K562 (cell line): ENCODE data around the gene TDRKH.

Source experiments
- ATF1 ChIP-seq, 2 experiments: fragments of 450-650 bp in 1 of 2; IDR thresholded peaks; 2 replicates each; pipeline ENCODE4 v1.6.1; 2016; ENCODE audit warnings: missing compliant biosample characterization in 1 of 2, missing genetic modification characterization in 1 of 2
- EZH2 ChIP-seq: IDR thresholded peaks from 2 replicates; pipeline ENCODE4 v1.6.1; 2012; ENCODE audit warnings: low read depth, mild to moderate bottlenecking, inconsistent platforms, low read length, borderline replicate concordance
- GABPA ChIP-seq: fragments of 200-800 bp; sonication (Bioruptor generic); conservative IDR thresholded peaks from 2 replicates; pipeline ENCODE4 v1.6.1; 2016; ENCODE audit warnings: low read depth, missing genetic modification characterization, missing compliant biosample characterization
- HDGF ChIP-seq: fragments of 450-650 bp; IDR thresholded peaks from 2 replicates; pipeline ENCODE4 v1.6.1; 2016
- KDM5B ChIP-seq: fragments of 200-600 bp; sonication (generic); IDR thresholded peaks from 2 replicates; pipeline ENCODE4 v1.6.1; 2012; ENCODE audit warnings: low read depth, mild to moderate bottlenecking, moderate library complexity, low read length, control low read depth, inconsistent platforms; ENCODE audit not compliant: insufficient replicate concordance
- MEF2D ChIP-seq: conservative IDR thresholded peaks from 2 replicates; pipeline ENCODE4 v1.6.1; 2016; ENCODE audit warnings: low read depth, missing genetic modification characterization, missing compliant biosample characterization
- MYC ChIP-seq, 2 experiments: fragments of 250-450 bp in 1 of 2; sonication (Bioruptor Pico) in 1 of 2; IDR thresholded peaks; 2 replicates each; pipeline versions ENCODE4 v1.5.1 to v1.6.1; 2012 to 2021; ENCODE audit warnings: low read depth in 2 of 2, borderline replicate concordance in 1 of 2, improper control_type of control experiment in 1 of 2, low read length in 1 of 2, mild to moderate bottlenecking in 1 of 2, moderate library complexity in 1 of 2
- POLR2A ChIP-seq: fragments of 450-650 bp; conservative IDR thresholded peaks from 2 replicates; pipeline ENCODE4 v1.6.1; 2016
- SP1 ChIP-seq: sonication (generic); formaldehyde crosslinking; IDR thresholded peaks from 2 replicates; pipeline ENCODE4 v1.8.1; 2022; ENCODE audit warnings: mild to moderate bottlenecking, missing genetic modification reagents
- ZNF175 ChIP-seq: fragments of 200-800 bp; sonication (Bioruptor generic); IDR thresholded peaks from 2 replicates; pipeline ENCODE4 v1.6.1; 2016; ENCODE audit warnings: low read depth, mild to moderate bottlenecking, missing genetic modification characterization, missing compliant biosample characterization
- ZNF239 ChIP-seq: fragments of 250-450 bp; sonication (Bioruptor Pico); IDR thresholded peaks from 2 replicates; pipeline ENCODE4 v1.4.0; 2020; ENCODE audit warnings: mild to moderate bottlenecking

DNA sequence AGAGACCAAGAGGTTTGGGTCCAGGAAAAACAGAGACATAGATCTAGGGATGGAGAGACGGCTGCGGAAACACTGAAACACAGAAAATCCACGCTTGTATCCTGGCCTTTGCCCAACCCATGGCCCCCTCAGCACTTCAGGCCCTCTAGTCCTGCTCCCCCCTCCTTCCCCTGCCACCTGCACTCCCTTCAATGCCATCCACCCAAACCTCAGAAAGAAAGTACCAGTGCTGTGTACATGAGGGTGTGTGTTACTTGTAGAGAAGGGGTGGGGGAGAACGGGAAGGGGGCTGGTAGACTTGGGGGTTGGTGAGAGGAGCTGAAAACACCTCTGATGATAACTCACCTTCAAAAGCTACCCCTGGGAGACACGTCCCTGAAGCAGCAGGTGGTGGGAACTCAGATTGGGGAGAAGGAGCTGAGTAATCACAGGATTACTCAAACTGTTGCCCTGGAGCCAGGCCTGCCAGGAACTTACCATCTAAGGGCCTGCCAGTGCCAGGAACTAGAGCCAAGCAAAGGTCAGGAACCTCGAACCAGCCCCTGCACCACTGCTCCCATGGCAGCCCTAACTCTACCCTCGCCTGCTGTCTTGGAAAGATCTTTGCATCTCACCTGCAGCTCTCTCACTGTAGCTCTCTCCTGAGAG, 29.8 kb upstream of the TDRKH start:
- TF ChIP-seq HDGF (no peak), POLR2A (no peak), GABPA (tag) (no peak), KDM5B (no peak), SP1 (no peak), EZH2 (no peak), MEF2D (tag) (no peak), ATF1 (CRISPR knock-in tag; IDR thresholded peaks at IDR 0.05) (no peak), ATF1 (tag; IDR thresholded peaks at IDR 0.05) (no peak), MYC (IDR thresholded peaks at IDR 0.05; ENCODE audit: low read depth, low read length) (no peak), MYC (CRISPR knock-in tag; IDR thresholded peaks at IDR 0.05; ENCODE audit: borderline replicate concordance, low read depth) (no peak), ZNF239 (CRISPR knock-in tag) (no peak), ZNF175 (no peak)
